Osteocyte (in vitro differentiated cells): ENCODE results near the gene MCL1. TPM values are rescaled to one million over a fixed set of nuclear protein-coding genes. Genes with fewer than 3 reads are reported as not detected.

ENCODE experiments used
- DNase-seq: peaks from one replicate; pipeline ENCODE4 v3.0.0; 2021; ENCODE audit warnings: mixed read lengths; ENCODE audit not compliant: unreplicated experiment; ENCODE audit errors: extremely low spot score
- H3K27ac Mint-ChIP-seq: one replicate; pipeline ENCODE4 v1.8.0; 2021; ENCODE audit warnings: mild to moderate bottlenecking, mixed read lengths; ENCODE audit not compliant: unreplicated experiment
- H3K27me3 Mint-ChIP-seq: one replicate; pipeline ENCODE4 v1.8.0; 2021; ENCODE audit warnings: mixed read lengths; ENCODE audit not compliant: unreplicated experiment
- H3K36me3 Mint-ChIP-seq: one replicate; pipeline ENCODE4 v1.8.0; 2021; ENCODE audit warnings: mixed read lengths; ENCODE audit not compliant: unreplicated experiment
- H3K4me1 Mint-ChIP-seq: one replicate; pipeline ENCODE4 v1.8.0; 2021; ENCODE audit warnings: mixed read lengths; ENCODE audit not compliant: unreplicated experiment
- H3K4me3 Mint-ChIP-seq: one replicate; pipeline ENCODE4 v1.8.0; 2021; ENCODE audit warnings: mild to moderate bottlenecking, moderate library complexity, mixed read lengths; ENCODE audit not compliant: unreplicated experiment
- H3K9me3 Mint-ChIP-seq: one replicate; pipeline ENCODE4 v1.8.0; 2021; ENCODE audit warnings: mixed read lengths; ENCODE audit not compliant: unreplicated experiment
- CTCF ChIP-seq: fragments of 200-600 bp; sonication (generic); IDR thresholded peaks from 2 replicates; pipeline ENCODE4 v1.5.0; 2021; ENCODE audit warnings: antibody characterized with exemption, mild to moderate bottlenecking, moderate library complexity
- total RNA-seq: library from RNA; stranded (reverse); gene quantifications from 2 replicates; pipeline ENCODE4 v1.2.1, GENCODE V29; 2021

MCL1 gene
- total RNA-seq, 1 donor from 2014 or later, result 296 TPM

DNA sequence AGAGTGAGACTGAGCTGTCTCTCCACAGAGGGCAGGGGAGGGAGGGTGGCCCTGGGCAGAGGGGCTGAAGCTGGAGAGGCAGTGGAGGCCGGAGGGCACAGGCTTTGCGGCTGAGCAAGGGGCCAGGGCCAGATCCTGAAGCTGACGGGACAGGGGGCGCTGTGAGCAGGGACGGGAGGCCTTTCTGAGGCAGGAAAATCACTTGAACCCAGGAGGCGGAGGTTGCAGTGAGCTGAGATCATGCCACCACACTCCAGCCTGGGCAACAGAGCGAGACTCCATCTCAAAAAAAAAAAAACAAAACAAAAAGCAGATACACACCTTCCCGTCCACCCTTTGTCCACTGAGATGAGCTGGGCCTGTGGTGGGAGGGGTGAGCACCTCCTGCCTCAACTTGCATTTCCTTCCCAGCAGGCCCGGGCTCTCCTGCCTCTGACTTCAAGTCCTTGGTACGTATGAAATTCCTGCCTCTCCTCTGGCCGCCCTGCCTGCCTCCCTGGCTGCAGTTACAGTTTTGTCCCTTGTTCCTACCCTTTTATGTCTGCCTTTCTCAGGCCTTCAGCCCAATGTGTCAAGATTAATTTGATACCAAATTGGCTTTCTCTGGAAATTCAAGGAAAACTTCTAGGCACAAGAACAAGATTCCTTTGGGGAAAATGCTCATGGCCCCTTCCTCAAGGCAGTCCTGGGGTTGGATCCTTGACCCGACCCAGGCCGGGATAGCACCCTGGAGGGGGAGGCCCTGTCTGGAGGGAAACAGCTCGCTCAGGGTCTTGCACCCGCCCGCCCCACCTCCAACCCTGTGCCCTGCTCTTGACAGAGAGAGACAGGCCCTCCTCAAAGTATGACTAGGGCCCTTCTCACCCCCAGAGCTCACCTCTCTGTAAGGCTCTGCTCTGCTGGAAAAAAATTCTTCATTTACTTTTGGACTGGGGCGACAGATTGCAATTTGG is 41.4 kb downstream of the MCL1 start:
- Mint-ChIP-seq H3K36me3 (no peaks in the 10 kb centered on the region), H3K27me3 (no peaks in the 10 kb centered on the region), H3K9me3 (no peaks in the 10 kb centered on the region), H3K4me3 (no peak overlapping the region), H3K27ac (peak overlapping the region; percentile 88), H3K4me1 (peaks cover 15% of the 10 kb centered on the region)
- no peak for DNase-seq
- TF ChIP-seq CTCF, result no peak

DNA sequence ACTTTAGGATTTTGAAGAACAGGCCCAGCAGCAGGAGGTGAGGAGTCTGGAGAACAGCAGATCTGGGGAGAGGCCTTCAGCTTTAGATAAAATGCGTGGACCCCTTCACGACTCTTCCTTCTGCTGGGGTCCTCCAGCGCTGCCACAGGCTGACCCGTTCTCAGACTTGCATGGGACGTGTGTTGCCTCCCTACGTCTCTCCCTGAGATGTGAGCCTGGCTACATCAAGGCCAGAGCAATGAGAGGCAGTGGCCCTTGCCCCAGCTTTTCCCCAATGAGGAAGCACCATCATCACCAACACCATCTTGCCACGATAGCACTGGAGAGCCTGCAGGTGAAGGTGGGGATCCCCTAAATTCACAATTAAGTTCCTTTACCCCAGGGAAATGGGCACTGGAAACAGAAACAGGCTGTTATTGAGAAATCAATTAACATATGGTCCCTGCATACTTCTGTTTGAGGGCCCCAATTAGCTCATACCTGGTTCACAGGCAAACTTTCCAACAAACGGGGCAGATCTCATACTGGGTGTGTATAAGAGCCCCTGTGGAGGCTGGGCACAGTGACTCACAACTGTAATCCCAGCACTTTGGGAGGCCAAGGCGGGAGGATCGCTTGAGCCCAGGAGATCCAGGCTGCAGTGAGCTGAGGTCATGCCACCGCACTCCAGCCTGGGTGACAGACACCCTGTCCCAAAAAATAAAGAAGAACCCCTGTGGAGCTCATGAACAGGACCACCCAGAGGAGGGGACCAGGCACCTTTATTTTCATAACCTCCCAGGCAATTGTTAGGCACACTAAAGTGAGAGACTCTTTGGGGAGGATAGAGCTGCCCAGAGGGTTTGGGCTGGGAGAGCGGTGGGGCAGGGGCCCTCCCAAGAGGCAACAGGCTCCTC is 42.3 kb downstream of the MCL1 start:
- Mint-ChIP-seq H3K36me3 (no peaks in the 10 kb centered on the region), H3K27ac (peak overlapping the region; percentile 88), H3K4me1 (peaks cover 21% of the 10 kb centered on the region), H3K27me3 (no peaks in the 10 kb centered on the region), H3K9me3 (no peaks in the 10 kb centered on the region), H3K4me3 (no peak overlapping the region)
- DNase-seq, result no peak
- TF ChIP-seq CTCF, result no peak

GRCh38 chr1:150535511-150536287 is 43.7 kb downstream of the MCL1 start:
- peaks cover 21% of the 10 kb centered on the region for H3K4me1 Mint-ChIP-seq
- H3K27me3 Mint-ChIP-seq, result no peaks in the 10 kb centered on the region
- H3K27ac Mint-ChIP-seq, result no peak overlapping the region
- no peak overlapping the region for H3K4me3 Mint-ChIP-seq
- TF ChIP-seq CTCF, result no peak
- no peaks in the 10 kb centered on the region for H3K36me3 Mint-ChIP-seq
- H3K9me3 Mint-ChIP-seq, result no peaks in the 10 kb centered on the region
- no peak for DNase-seq

- no peak overlapping the region for H3K27ac Mint-ChIP-seq
- no peaks in the 10 kb centered on the region for H3K36me3 Mint-ChIP-seq
- no peaks in the 10 kb centered on the region for H3K9me3 Mint-ChIP-seq
- no peak for TF ChIP-seq CTCF
- H3K4me1 Mint-ChIP-seq, result peaks cover 21% of the 10 kb centered on the region
- DNase-seq, result no peak
- no peaks in the 10 kb centered on the region for H3K27me3 Mint-ChIP-seq
- H3K4me3 Mint-ChIP-seq, result no peak overlapping the region
Measured at GRCh38 chr1:150534002-150534401, 45.4 kb downstream of the MCL1 start.
